Endothelial cell of umbilical vein (primary cell): ENCODE measurements around the gene SORL1. TPM values are rescaled to one million over a fixed set of nuclear protein-coding genes. Genes with fewer than 3 reads are reported as not detected.

Experiments used
- BruUV-seq: library from RNA; stranded (reverse); fragments of 400-500 nt; replicated peaks from 2 replicates; lab custom pipeline; 2021; lab: Mats Ljungman, UMichigan
- CTCF ChIA-PET: fragments of 300-600, 350-600 bp; sonication (Branson Sonifier 250); formaldehyde crosslinking; loops from one replicate; lab custom pipeline; 2021; ENCODE audit warnings: antibody characterized with exemption, inconsistent platforms; lab: Charles Lee
- POLR2A ChIA-PET: fragments of 300-600, 350-600 bp; sonication (Branson Sonifier 250); formaldehyde crosslinking; loops from one replicate; lab custom pipeline; 2021; ENCODE audit warnings: antibody characterized with exemption, inconsistent platforms; lab: Charles Lee
- DNase-seq: peaks from one replicate; pipeline ENCODE4 v3.0.0-alpha.2; 2011; ENCODE audit warnings: low read depth, low spot score
- FAIRE-seq: peaks from 2 replicates; lab custom pipeline; 2011; peaks lifted over from hg19 to GRCh38; lab: Jason Lieb, UNC
- H2AFZ ChIP-seq: 2 replicates; pipeline ENCODE4 v1.6.0; 2012; ENCODE audit warnings: low read depth, low read length, control low read depth, inconsistent platforms
- H3K27ac ChIP-seq: 2 replicates; pipeline ENCODE4 v1.5.1; 2011; ENCODE audit warnings: low read depth, mild to moderate bottlenecking, control low read depth, low read length, moderate library complexity; ENCODE audit not compliant: insufficient read depth
- H3K27me3 ChIP-seq, 2 experiments: 2 replicates each; pipeline versions ENCODE4 v1.6.0 to v1.6.1; 2011; ENCODE audit warnings: low read length in 2 of 2, mixed read lengths in 1 of 2; ENCODE audit not compliant: control insufficient read depth in 2 of 2, insufficient read depth in 2 of 2
- H3K36me3 ChIP-seq, 2 experiments: 2 replicates in 1 of 2; 3 replicates in 1 of 2; pipeline ENCODE4 v1.5.1; 2011; ENCODE audit warnings: low read length in 2 of 2, mild to moderate bottlenecking in 1 of 2, moderate library complexity in 1 of 2; ENCODE audit not compliant: control insufficient read depth in 2 of 2, insufficient read depth in 2 of 2; ENCODE audit errors: extremely low read depth in 1 of 2
- H3K4me1 ChIP-seq: 3 replicates; pipeline ENCODE4 v1.5.1; 2011; ENCODE audit warnings: mild to moderate bottlenecking, low read length; ENCODE audit not compliant: control insufficient read depth, insufficient read depth; ENCODE audit errors: extremely low read depth
- H3K4me2 ChIP-seq: 2 replicates; pipeline ENCODE4 v1.6.1; 2011; ENCODE audit warnings: low read length, control low read depth, mixed read lengths; ENCODE audit not compliant: insufficient read depth
- H3K4me3 ChIP-seq, 3 experiments: fragments of 200-600 bp in 1 of 3; sonication (generic), shearing (Covaris generic) in 1 of 3; replicated peaks in 1 of 3; 2 replicates each; pipeline ENCODE4 v1.5.1; 2011 to 2016; ENCODE audit warnings: control low read depth in 3 of 3, low read length in 3 of 3, mild to moderate bottlenecking in 2 of 3, inconsistent platforms in 1 of 3, low read depth in 1 of 3, moderate library complexity in 1 of 3; ENCODE audit not compliant: insufficient read depth in 1 of 3
- H3K79me2 ChIP-seq: 2 replicates; pipeline ENCODE4 v1.6.0; 2012; ENCODE audit warnings: low read length, inconsistent platforms; ENCODE audit not compliant: control insufficient read depth, insufficient read depth
- H3K9ac ChIP-seq: replicated peaks from 2 replicates; pipeline ENCODE3; 2011; ENCODE audit warnings: low read length, control low read depth; ENCODE audit not compliant: insufficient read depth; ENCODE audit errors: extremely low read depth
- H3K9me1 ChIP-seq: replicated peaks from 3 replicates; pipeline ENCODE4 v1.6.0; 2011; ENCODE audit warnings: mild to moderate bottlenecking, low read length; ENCODE audit not compliant: control insufficient read depth, insufficient read depth; ENCODE audit errors: extremely low read depth
- H3K9me3 ChIP-seq: replicated peaks from 2 replicates; pipeline ENCODE4 v1.5.1; 2012; ENCODE audit warnings: low read length, inconsistent platforms; ENCODE audit not compliant: control insufficient read depth, insufficient read depth
- H4K20me1 ChIP-seq: replicated peaks from 2 replicates; pipeline ENCODE3; 2011; ENCODE audit warnings: mild to moderate bottlenecking, low read length; ENCODE audit not compliant: control insufficient read depth, insufficient read depth; ENCODE audit errors: extremely low read depth
- CTCF ChIP-seq, 2 donors: IDR thresholded peaks; 1 replicate in 1 of 2; 2 replicates in 1 of 2; pipeline ENCODE4 v1.5.1; 2011; ENCODE audit warnings: low read length in 2 of 2, mild to moderate bottlenecking in 2 of 2, moderate library complexity in 2 of 2, control low read depth in 1 of 2, inconsistent platforms in 1 of 2, low read depth in 1 of 2; ENCODE audit not compliant: insufficient read depth in 1 of 2; ENCODE audit errors: extremely low read depth in 1 of 2
- EZH2 ChIP-seq: IDR thresholded peaks from 2 replicates; pipeline ENCODE4 v1.6.1; 2012; ENCODE audit warnings: borderline replicate concordance, low read depth, mild to moderate bottlenecking, moderate library complexity, low read length, inconsistent platforms; ENCODE audit not compliant: severe bottlenecking
- GATA2 ChIP-seq: IDR thresholded peaks from 2 replicates; pipeline ENCODE4 v1.7.0; 2011; ENCODE audit warnings: low read depth, mild to moderate bottlenecking, moderate library complexity, mixed read lengths, low read length; ENCODE audit not compliant: insufficient read length, insufficient read depth
- JUN ChIP-seq: IDR thresholded peaks from 2 replicates; pipeline ENCODE4 v1.6.1; 2011; ENCODE audit warnings: borderline replicate concordance, low read depth; ENCODE audit not compliant: insufficient read length, insufficient read depth
- MAX ChIP-seq: IDR thresholded peaks from 2 replicates; pipeline ENCODE4 v1.6.1; 2011; ENCODE audit not compliant: insufficient read depth, insufficient read length
- MYC ChIP-seq: IDR thresholded peaks from one replicate; pipeline ENCODE4 v1.6.1; 2011; ENCODE audit warnings: mild to moderate bottlenecking, low read depth, low read length
- POLR2A ChIP-seq: IDR thresholded peaks from 2 replicates; pipeline ENCODE4 v1.6.1; 2012; ENCODE audit warnings: low read depth, mild to moderate bottlenecking, control low read depth, low read length
- dilution Hi-C: fragments of 300-500 bp; cut with MboI; formaldehyde crosslinking; loops from one replicate; pipeline ENCODE4 v1.15.0; 2019; ENCODE audit warnings: low sequenced_read_pairs; ENCODE audit not compliant: extremely low pct_ligation_motif_present
- intact Hi-C: fragments of 100-400 bp; cut with micrococcal nuclease; formaldehyde crosslinking; loops from one replicate; pipeline ENCODE4 v1.10.0; 2022
- polyA plus RNA-seq, 4 experiments: library from polyadenylated mRNA; depleted of rRNA in 3 of 4; stranded (reverse) in 3 of 4; unstranded in 1 of 4; fragments of >200 nt; gene quantifications; 2 replicates each; pipeline versions ENCODE4 v1.2.1 to v1.2.3, GENCODE V29; 2011 to 2012; ENCODE audit warnings: missing spikeins in 1 of 4
- total RNA-seq: library from RNA; stranded (reverse); gene quantifications from 2 replicates; pipeline ENCODE4 v1.2.3, GENCODE V29; 2021

Gene SORL1
- total and polyA plus RNA-seq, 2 donors (not counting 3 experiments of a cell fraction or from before 2014, with no cell fraction given): 0.17 to 0.31 TPM

GRCh38 chr11:121590772-121591404, 138.8 kb downstream of the SORL1 start:
- H3K27me3 ChIP-seq: peaks cover 12 to 17% of the 10 kb centered on the region in 2 experiments
- no peaks in the 10 kb centered on the region for H3K9me1 ChIP-seq
- no peaks in the 10 kb centered on the region for H3K79me2 ChIP-seq
- FAIRE-seq (no peak), DNase-seq (no peak)
- H4K20me1 ChIP-seq: no peaks in the 10 kb centered on the region
- no peak overlapping the region for H2AFZ ChIP-seq
- intact Hi-C loops (loop anchor here (1.0 to 5.0 kb wide), 9 partner anchors 139 to 914 kb away; partner anchors contain the start of genes SC5D, SORL1 and SORL1-AS1), dilution Hi-C loops (no loop called here)
- no peak overlapping the region for H3K4me2 ChIP-seq
- CTCF ChIA-PET: interaction anchor here (0.6 to 3.0 kb wide), 47 partner anchors 9 to 915 kb away, joined by 3 to 82 read pairs (median 5); partner anchors contain the start of genes SC5D and SORL1
- POLR2A ChIA-PET: no interaction called here
- no peaks in the 10 kb centered on the region for H3K9me3 ChIP-seq
- BruUV-seq: no TSS peak
- H3K36me3 ChIP-seq: no peaks in the 10 kb centered on the region
- H3K9ac ChIP-seq: no peak overlapping the region
- H3K27ac ChIP-seq: no peak overlapping the region
- TF ChIP-seq EZH2 (no peak), CTCF (IDR thresholded peaks at IDR 0.05; ENCODE audit: extremely low read depth in 1 of 2, insufficient read depth in 1 of 2, low read depth in 1 of 2, low read length in 2 of 2) (no peak), MYC (no peak), MAX (no peak), JUN (no peak), GATA2 (no peak), POLR2A (no peak)
- H3K4me3 ChIP-seq: no peak overlapping the region
- H3K4me1 ChIP-seq: peaks cover 4% of the 10 kb centered on the region
